ENCODE results near the gene FUOM.

DNA sequence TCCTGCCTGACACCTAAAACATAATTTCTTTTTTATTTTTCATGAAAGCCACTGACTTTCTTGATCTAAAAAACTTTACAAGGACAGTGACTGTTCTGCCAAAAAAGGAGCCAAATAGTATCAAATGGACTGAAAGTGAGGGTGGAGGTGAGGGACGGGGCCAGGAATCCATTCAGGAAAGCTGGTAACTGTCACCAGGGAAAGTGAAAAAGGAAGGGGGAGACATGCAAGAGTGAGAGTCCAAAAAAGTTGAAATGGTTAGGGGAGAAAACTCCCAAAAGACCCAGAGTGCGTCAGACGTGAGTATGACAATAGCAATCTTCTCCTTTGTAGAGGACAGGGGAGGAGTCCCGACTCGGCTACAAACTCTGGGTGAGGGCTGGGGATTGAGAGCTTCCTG lies 13.6 kb downstream of the FUOM start:
- TF ChIP-seq CTCF (IDR thresholded peaks at IDR 0.05): no peak
- TF ChIP-seq POLR2A (IDR thresholded peaks at IDR 0.05): no peak

Data from body of pancreas (tissue), 4 donors.